ENCODE results near the gene NKD1. TPM values are rescaled to one million over a fixed set of nuclear protein-coding genes. Genes with fewer than 3 reads are reported as not detected.

NKD1 gene
- total and polyA plus RNA-seq, 7 donors = under 0.01 to 18.0 (median 6.7) TPM

DNA sequence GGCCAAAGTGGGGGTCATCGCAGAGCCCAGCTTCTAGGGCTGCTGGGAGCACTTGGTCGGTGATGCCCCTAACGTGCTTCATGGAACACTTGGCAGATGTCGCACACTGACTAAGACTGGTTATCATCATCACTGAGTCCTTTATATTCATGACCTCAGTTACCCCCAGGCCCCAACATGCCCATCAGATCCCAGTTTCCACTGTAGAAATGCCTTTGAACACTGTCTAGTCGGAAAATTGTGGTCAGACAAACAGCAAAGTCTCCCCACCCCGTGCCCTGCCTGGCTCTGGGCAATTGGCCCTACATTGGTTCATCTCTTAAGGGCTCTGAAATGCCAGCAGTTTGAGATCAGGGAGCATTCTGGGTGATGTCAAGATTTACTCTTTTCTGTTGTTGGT is 51.3 kb downstream of the NKD1 start:
- peaks cover 0 to 73% (median 70%) of the 10 kb centered on the region in 4 donors for H3K4me1 ChIP-seq
- H3K27me3 ChIP-seq = no peaks in the 10 kb centered on the region
- peak in 2 of 4 donors; percentile 28 to 50 for TF ChIP-seq POLR2AphosphoS5 (IDR thresholded peaks at IDR 0.05)
- TF ChIP-seq POLR2A (IDR thresholded peaks at IDR 0.05) = no peak
- TF ChIP-seq, protein P1, sequence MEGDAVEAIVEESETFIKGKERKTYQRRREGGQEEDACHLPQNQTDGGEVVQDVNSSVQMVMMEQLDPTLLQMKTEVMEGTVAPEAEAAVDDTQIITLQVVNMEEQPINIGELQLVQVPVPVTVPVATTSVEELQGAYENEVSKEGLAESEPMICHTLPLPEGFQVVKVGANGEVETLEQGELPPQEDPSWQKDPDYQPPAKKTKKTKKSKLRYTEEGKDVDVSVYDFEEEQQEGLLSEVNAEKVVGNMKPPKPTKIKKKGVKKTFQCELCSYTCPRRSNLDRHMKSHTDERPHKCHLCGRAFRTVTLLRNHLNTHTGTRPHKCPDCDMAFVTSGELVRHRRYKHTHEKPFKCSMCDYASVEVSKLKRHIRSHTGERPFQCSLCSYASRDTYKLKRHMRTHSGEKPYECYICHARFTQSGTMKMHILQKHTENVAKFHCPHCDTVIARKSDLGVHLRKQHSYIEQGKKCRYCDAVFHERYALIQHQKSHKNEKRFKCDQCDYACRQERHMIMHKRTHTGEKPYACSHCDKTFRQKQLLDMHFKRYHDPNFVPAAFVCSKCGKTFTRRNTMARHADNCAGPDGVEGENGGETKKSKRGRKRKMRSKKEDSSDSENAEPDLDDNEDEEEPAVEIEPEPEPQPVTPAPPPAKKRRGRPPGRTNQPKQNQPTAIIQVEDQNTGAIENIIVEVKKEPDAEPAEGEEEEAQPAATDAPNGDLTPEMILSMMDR (IDR thresholded peaks at IDR 0.05) = no peak
- no peak for TF ChIP-seq EP300 (IDR thresholded peaks at IDR 0.05)
- peak overlapping the region; percentile 89 to 94 (median 91) for H3K27ac ChIP-seq
- no peak for DNase-seq
- H3K9me3 ChIP-seq = no peaks in the 10 kb centered on the region
- WGBS, 2 donors = 86% methylated on average over 6 of the region's 6 CpGs
- intact Hi-C loops (cut with DNase I) = loop anchor here (10.0 kb wide), 1 partner anchor 145 kb away; the partner anchor contains the start of gene CYLD
- H3K36me3 ChIP-seq = no peaks in the 10 kb centered on the region
- no peak overlapping the region for H3K4me3 ChIP-seq

DNA sequence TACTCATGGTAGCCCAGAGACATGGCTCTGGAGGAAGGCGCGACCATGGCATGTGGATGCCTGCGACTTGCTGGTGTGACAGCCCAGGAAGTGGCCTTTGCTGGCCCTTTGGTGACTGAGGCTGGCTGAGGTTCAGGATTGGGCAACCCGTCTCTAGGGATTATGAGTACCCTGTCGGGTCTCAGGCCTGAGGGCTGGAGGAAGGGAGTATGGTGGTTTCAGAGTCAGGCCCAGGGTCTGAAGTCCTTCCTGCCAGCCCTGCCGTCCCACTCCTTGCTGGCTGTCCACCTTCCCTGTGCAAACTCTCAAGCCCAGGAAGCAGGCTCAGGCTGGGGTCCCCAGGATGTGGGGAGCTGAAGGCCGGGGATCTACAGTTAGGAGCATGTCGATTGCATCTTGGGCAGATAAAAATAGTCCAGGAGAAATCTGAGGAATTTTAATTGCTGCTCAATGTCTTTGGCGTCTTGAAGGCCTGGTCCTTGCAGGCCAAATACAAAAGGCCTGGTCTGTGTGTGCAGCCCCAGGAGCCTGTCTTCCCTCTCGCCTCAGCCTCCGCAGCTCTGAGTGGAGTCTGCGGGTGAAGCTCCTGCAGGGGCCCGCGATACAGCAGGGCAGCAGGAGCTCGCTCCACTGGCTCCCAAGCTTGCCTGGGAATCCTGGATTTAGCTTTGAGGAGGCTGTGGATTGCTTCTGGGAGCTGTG is 52.5 kb downstream of the NKD1 start:
- no peak for DNase-seq
- intact Hi-C loops (cut with DNase I) = no loop called here
- no peak for TF ChIP-seq EP300 (IDR thresholded peaks at IDR 0.05)
- no peak for TF ChIP-seq POLR2A (IDR thresholded peaks at IDR 0.05)
- peak in 1 of 4 donors; percentile 14 for TF ChIP-seq POLR2AphosphoS5 (IDR thresholded peaks at IDR 0.05)

DNA sequence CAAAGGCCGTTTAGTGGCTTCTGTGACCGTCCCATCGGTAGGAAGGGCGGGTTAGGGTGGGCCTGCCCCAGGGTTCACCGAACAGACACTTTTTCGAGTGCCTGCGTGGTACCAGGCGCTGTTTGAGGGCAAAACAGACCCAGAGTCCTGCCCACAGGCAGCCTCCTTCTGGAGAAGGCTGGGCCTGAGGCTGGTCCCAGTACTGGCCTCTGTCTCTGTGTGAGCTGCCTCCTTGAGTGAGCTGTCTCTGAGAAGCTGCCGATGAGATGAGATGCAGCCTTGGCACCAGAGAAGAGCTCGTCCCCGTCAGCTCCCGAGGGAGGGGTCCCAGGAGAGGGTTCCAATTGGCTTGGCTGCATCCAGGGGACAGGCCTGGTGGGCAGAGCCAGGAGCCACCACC is 53.1 kb downstream of the NKD1 start:
- Histone ChIP-seq H3K4me1 (peaks cover 0 to 86% (median 83%) of the 10 kb centered on the region in 4 donors), H3K27me3 (no peaks in the 10 kb centered on the region), H3K4me3 (no peak overlapping the region), H3K9me3 (no peaks in the 10 kb centered on the region), H3K36me3 (no peaks in the 10 kb centered on the region), H3K27ac (peak overlapping the region; percentile 89 to 94 (median 91))
- 90 to 96% methylated on average over 12 of the region's 12 CpGs for WGBS, 2 donors
- intact Hi-C loops (cut with DNase I) = no loop called here
- DNase-seq = no peak
- no peak for TF ChIP-seq EP300 (IDR thresholded peaks at IDR 0.05)

More for the DNA sequence above, 52.5 kb downstream of the NKD1 start:
- Histone ChIP-seq H3K9me3 (no peaks in the 10 kb centered on the region), H3K27me3 (no peaks in the 10 kb centered on the region), H3K36me3 (no peaks in the 10 kb centered on the region), H3K27ac (peak overlapping the region; percentile 89 to 94 (median 91)), H3K4me3 (no peak overlapping the region), H3K4me1 (peaks cover 0 to 80% (median 77%) of the 10 kb centered on the region in 4 donors)
- WGBS, 2 donors = 87 to 93% methylated on average over 15 of the region's 15 CpGs

DNA sequence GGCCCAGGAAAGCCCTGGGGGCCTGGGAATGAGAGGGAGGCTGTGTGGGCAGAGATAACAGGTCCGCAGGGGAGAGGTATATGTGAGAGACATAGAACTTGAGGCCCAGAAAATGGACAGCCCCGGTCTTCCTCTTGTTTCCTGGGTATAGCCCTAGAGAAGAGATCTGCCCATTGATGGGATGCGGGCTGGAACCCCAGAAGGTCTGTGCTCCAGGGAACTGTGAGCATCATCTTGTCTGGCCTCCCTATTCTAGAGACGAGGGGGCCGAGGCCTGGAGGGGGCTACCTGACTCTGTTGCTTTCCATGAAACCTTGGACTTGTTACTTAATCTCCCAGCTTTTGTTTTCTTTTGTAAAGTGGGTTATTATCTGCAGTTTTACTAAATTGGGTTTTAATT is 53.9 kb downstream of the NKD1 start:
- H3K27me3 ChIP-seq = no peaks in the 10 kb centered on the region
- no peaks in the 10 kb centered on the region for H3K36me3 ChIP-seq
- intact Hi-C loops (cut with DNase I) = loop anchor here (2.0 kb wide), 1 partner anchor 15 kb away; no protein-coding TSS in a partner anchor
- 64 to 85% methylated on average over 5 of the region's 5 CpGs for WGBS, 2 donors
- no peak for DNase-seq
- H3K27ac ChIP-seq = peak overlapping the region; percentile 89 to 94 (median 91)
- peaks cover 0 to 94% (median 90%) of the 10 kb centered on the region in 4 donors for H3K4me1 ChIP-seq
- no peak overlapping the region for H3K4me3 ChIP-seq
- H3K9me3 ChIP-seq = no peaks in the 10 kb centered on the region
- TF ChIP-seq POLR2AphosphoS5 (IDR thresholded peaks at IDR 0.05) (no peak), EP300 (IDR thresholded peaks at IDR 0.05) (no peak), POLR2A (IDR thresholded peaks at IDR 0.05) (no peak)
- TF ChIP-seq, protein P1 (IDR thresholded peaks at IDR 0.05) = no peak

DNA sequence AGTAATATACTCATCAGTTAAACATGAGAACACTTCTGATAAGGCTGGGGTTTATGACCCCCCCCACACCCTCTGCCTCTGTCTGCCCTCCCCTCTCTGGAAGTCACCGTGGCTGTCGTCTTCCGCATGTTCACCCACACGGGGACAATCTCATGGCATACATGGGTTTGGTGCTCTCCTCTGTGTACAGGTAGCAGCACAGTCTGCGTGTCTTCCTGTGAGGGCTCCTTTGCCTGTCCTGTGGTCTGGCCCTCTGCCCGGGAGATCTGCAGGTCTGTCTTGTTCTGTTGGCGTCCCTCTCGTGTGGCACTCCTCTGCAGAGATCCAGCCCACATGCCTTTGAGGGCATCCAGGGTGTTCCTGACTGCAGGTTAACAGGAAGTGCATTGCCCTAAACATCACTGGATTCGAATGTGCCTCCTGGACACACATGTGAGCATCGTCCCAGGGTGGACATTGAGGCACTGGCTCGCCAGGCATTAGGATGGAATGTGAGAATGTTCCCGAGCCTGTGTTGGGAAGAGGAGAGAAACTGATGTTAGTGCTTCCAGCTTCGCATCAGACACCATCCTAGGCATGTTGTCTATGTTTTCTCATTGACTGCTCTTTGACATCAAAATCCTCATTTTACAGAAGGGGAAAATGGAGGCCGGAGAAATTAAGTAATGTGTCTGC is 54.5 kb downstream of the NKD1 start:
- Histone ChIP-seq H3K27me3 (no peaks in the 10 kb centered on the region), H3K4me1 (peaks cover 0 to 99% (median 94%) of the 10 kb centered on the region in 4 donors), H3K9me3 (no peaks in the 10 kb centered on the region), H3K27ac (peak overlapping the region; percentile 89 to 94 (median 91)), H3K36me3 (no peaks in the 10 kb centered on the region), H3K4me3 (no peak overlapping the region)
- WGBS, 2 donors = 38 to 54% methylated on average over 14 of the region's 14 CpGs
- intact Hi-C loops (cut with DNase I) = loop anchor here (2.0 kb wide), 1 partner anchor 14 kb away; no protein-coding TSS in a partner anchor
- peak; percentile 79 for DNase-seq
- no peak for TF ChIP-seq EP300 (IDR thresholded peaks at IDR 0.05)
- TF ChIP-seq, protein P1 (IDR thresholded peaks at IDR 0.05) = no peak
- TF ChIP-seq POLR2A (IDR thresholded peaks at IDR 0.05) = no peak
- no peak for TF ChIP-seq POLR2AphosphoS5 (IDR thresholded peaks at IDR 0.05)

Measured in sigmoid colon (tissue), 7 donors.